ENCODE measurements around the gene FHOD1.
A peak's percentile ranks its signal among the peaks of the same experiment; 100 is the strongest.

Gene FHOD1

DNA sequence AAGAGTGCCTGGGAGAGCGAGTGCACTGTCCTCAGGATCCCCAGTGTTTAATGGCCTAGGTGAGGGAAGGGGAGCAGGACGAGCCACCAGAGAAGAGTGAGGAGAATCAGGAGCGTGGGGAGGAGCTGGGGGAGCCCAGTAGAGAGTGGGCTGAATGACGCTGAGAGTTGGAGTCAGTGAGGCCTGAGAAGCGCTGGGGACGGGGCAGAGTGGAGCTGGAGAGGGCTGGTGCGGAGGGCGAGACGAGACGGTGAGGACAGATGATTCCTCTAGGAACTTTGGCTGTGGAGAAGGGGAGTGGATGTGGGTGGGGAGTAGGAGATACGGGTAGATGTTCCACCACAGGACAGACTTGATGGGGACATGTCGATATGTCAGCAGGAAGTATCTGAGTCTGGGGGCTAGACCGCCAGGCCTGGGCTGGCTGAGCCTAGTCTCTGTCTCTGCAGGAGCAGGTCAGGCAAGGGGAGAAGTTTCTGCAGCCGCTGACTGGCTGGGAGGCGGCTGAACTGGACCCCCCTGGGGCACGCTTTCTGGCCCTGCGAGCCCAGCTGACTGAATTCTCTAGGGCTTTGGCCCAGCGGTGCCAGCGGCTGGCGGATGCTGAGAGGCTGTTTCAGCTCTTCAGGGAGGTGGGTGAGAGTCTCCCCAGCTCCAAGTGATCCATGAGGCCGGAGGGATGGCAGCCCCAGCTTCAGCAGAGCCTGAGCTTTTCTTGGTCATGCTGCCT lies 36.7 kb upstream of the FHOD1 start:
- WGBS, 2 donors (ENCODE audit: extremely low coverage in 2 of 2, insufficient read length in 2 of 2, insufficient replicate concordance in 1 of 2) = no CpG with 5 or more reads among the region's 21 CpGs
- H3K4me3 ChIP-seq (ENCODE audit: low read length in 2 of 2) = no peak overlapping the region
- peak overlapping the region; percentile 49 for H2AK5ac ChIP-seq (ENCODE audit: low read depth, low read length)
- H4K91ac ChIP-seq (ENCODE audit: low read depth, low read length, poor library complexity) = no peak overlapping the region
- no peak overlapping the region for H2BK5ac ChIP-seq (ENCODE audit: low read length)
- H2BK120ac ChIP-seq (ENCODE audit: low read depth, low read length) = no peak overlapping the region
- no peak overlapping the region for H3K9ac ChIP-seq (ENCODE audit: low read depth, low read length, poor library complexity)
- H3K9me3 ChIP-seq (replicated peaks in 1 of 2; ENCODE audit: control insufficient read depth in 2 of 2, insufficient read depth in 1 of 2, low read depth in 1 of 2, low read length in 2 of 2) = no peaks in the 10 kb centered on the region
- peak overlapping the region; percentile 27 for H2BK15ac ChIP-seq (ENCODE audit: low read length)
- H3K4me1 ChIP-seq (ENCODE audit: control insufficient read depth in 2 of 2, insufficient read depth in 1 of 2, low read depth in 1 of 2, low read length in 2 of 2) = no peaks in the 10 kb centered on the region
- H3K14ac ChIP-seq (ENCODE audit: low read length) = no peak overlapping the region
- peaks cover 0 to 57% (median 7%) of the 10 kb centered on the region in 3 experiments for H3K27me3 ChIP-seq (ENCODE audit: control insufficient read depth in 3 of 3, insufficient read depth in 3 of 3, low read depth in 1 of 3, low read length in 3 of 3)
- no peak overlapping the region for H2AFZ ChIP-seq (ENCODE audit: low read length)
- H3K27ac ChIP-seq (replicated peaks; ENCODE audit: low read length) = no peak overlapping the region
- H3K4me2 ChIP-seq (ENCODE audit: insufficient read depth, low read length, poor library complexity, severe bottlenecking) = no peak overlapping the region
- H3K4ac ChIP-seq (ENCODE audit: low read length) = no peak overlapping the region
- no peaks in the 10 kb centered on the region for H3K36me3 ChIP-seq (replicated peaks in 1 of 2; ENCODE audit: control insufficient read depth in 2 of 2, insufficient read depth in 2 of 2, low read length in 2 of 2)
- H3K79me1 ChIP-seq (ENCODE audit: low read depth, low read length) = no peaks in the 10 kb centered on the region
- no peak overlapping the region for H4K8ac ChIP-seq (ENCODE audit: low read depth, low read length)
- no peak overlapping the region for H2BK12ac ChIP-seq (ENCODE audit: low read length)
- DNase-seq (ENCODE audit: low spot score) = no peak
- H3K18ac ChIP-seq (ENCODE audit: low read length) = peak overlapping the region; percentile 9
- peak overlapping the region; percentile 5 for H3K23ac ChIP-seq (ENCODE audit: low read depth, low read length, poor library complexity)

DNA sequence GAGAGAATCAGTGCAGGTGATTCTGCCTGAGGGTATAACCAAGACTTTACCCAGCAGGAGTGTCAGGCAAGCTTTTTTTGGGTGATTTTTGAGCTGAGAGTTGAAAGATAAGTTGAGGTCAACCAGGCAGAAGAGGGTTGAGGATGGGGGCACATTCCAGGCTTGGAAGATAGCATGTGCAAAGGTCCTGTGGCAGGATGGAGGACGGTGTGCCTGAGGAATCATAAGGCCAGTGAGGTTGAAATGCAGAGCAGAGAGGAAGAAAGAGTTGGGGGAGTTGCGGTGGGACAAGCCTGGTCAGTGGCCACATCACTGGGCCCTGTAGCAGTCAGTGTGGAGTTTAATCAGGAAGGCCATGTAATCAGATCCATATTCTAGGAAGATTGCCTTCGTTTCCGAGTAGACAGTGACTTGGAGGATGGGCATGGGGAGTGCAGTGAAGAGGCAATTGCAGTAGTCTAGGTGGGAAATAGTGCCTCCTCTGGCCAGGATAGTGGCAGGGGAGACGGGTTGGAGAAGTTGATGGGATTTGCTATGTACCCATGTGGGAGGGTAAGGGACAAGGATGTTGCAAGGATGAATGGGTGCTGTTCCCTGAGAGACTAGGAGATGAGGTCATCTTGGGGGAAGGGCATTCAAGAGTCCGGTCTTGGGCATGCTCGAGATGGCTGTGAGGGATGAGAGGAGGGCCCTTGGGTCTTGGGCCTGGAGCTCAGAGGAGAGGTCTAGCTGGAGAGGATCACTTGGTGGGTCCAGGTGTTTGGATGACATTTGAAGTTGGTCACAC lies 36.0 kb upstream of the FHOD1 start:
- H2BK12ac ChIP-seq (ENCODE audit: low read length) = no peak overlapping the region
- H2BK120ac ChIP-seq (ENCODE audit: low read depth, low read length) = no peak overlapping the region
- H3K14ac ChIP-seq (ENCODE audit: low read length) = no peak overlapping the region
- WGBS, 2 donors (ENCODE audit: extremely low coverage in 2 of 2, insufficient read length in 2 of 2, insufficient replicate concordance in 1 of 2) = no CpG with 5 or more reads among the region's 7 CpGs
- no peak for DNase-seq (ENCODE audit: low spot score)
- H3K9ac ChIP-seq (ENCODE audit: low read depth, low read length, poor library complexity) = no peak overlapping the region
- no peak overlapping the region for H3K23ac ChIP-seq (ENCODE audit: low read depth, low read length, poor library complexity)
- no peaks in the 10 kb centered on the region for H3K9me3 ChIP-seq (replicated peaks in 1 of 2; ENCODE audit: control insufficient read depth in 2 of 2, insufficient read depth in 1 of 2, low read depth in 1 of 2, low read length in 2 of 2)
- H3K4me2 ChIP-seq (ENCODE audit: insufficient read depth, low read length, poor library complexity, severe bottlenecking) = no peak overlapping the region
- no peak overlapping the region for H3K18ac ChIP-seq (ENCODE audit: low read length)
- H3K79me1 ChIP-seq (ENCODE audit: low read depth, low read length) = no peaks in the 10 kb centered on the region
- no peak overlapping the region for H3K27ac ChIP-seq (replicated peaks; ENCODE audit: low read length)
- no peak overlapping the region for H3K4ac ChIP-seq (ENCODE audit: low read length)
- no peak overlapping the region for H2AFZ ChIP-seq (ENCODE audit: low read length)
- H3K36me3 ChIP-seq (replicated peaks in 1 of 2; ENCODE audit: control insufficient read depth in 2 of 2, insufficient read depth in 2 of 2, low read length in 2 of 2) = no peaks in the 10 kb centered on the region
- H2AK5ac ChIP-seq (ENCODE audit: low read depth, low read length) = no peak overlapping the region
- no peak overlapping the region for H2BK15ac ChIP-seq (ENCODE audit: low read length)
- peaks cover 0 to 64% (median 11%) of the 10 kb centered on the region in 3 experiments for H3K27me3 ChIP-seq (ENCODE audit: control insufficient read depth in 3 of 3, insufficient read depth in 3 of 3, low read depth in 1 of 3, low read length in 3 of 3)
- no peak overlapping the region for H4K91ac ChIP-seq (ENCODE audit: low read depth, low read length, poor library complexity)
- H2BK5ac ChIP-seq (ENCODE audit: low read length) = no peak overlapping the region
- no peak overlapping the region for H3K4me3 ChIP-seq (ENCODE audit: low read length in 2 of 2)
- H4K8ac ChIP-seq (ENCODE audit: low read depth, low read length) = no peak overlapping the region
- no peaks in the 10 kb centered on the region for H3K4me1 ChIP-seq (ENCODE audit: control insufficient read depth in 2 of 2, insufficient read depth in 1 of 2, low read depth in 1 of 2, low read length in 2 of 2)

DNA sequence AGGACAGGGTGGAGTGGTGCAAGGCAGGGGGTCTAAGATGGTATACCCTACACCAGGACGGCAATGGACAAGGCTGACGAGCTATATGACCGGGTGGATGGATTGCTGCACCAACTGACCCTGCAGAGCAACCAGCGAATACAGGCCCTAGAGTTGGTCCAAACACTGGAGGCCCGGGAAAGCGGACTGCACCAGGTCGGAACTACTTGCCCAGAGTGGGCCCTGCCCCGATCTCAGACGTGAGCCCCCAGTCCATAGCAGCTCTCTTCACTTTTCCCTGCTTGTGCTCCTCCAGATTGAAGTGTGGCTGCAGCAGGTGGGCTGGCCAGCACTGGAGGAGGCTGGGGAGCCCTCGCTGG lies 35.1 kb upstream of the FHOD1 start:
- Histone ChIP-seq H2BK120ac (ENCODE audit: low read depth, low read length) (no peak overlapping the region), H2BK5ac (ENCODE audit: low read length) (no peak overlapping the region), H3K9me3 (replicated peaks in 1 of 2; ENCODE audit: control insufficient read depth in 2 of 2, insufficient read depth in 1 of 2, low read depth in 1 of 2, low read length in 2 of 2) (no peaks in the 10 kb centered on the region), H3K79me1 (ENCODE audit: low read depth, low read length) (no peaks in the 10 kb centered on the region), H3K4me3 (ENCODE audit: low read length in 2 of 2) (no peak overlapping the region), H4K8ac (ENCODE audit: low read depth, low read length) (no peak overlapping the region), H3K9ac (ENCODE audit: low read depth, low read length, poor library complexity) (no peak overlapping the region), H3K4me1 (ENCODE audit: control insufficient read depth in 2 of 2, insufficient read depth in 1 of 2, low read depth in 1 of 2, low read length in 2 of 2) (no peaks in the 10 kb centered on the region), H3K14ac (ENCODE audit: low read length) (no peak overlapping the region), H3K18ac (ENCODE audit: low read length) (no peak overlapping the region), H2AFZ (ENCODE audit: low read length) (no peak overlapping the region), H2AK5ac (ENCODE audit: low read depth, low read length) (peak overlapping the region; percentile 43), H3K27me3 (ENCODE audit: control insufficient read depth in 3 of 3, insufficient read depth in 3 of 3, low read depth in 1 of 3, low read length in 3 of 3) (peaks cover 0 to 69% (median 11%) of the 10 kb centered on the region in 3 experiments), H2BK15ac (ENCODE audit: low read length) (no peak overlapping the region), H3K4ac (ENCODE audit: low read length) (no peak overlapping the region), H3K36me3 (replicated peaks in 1 of 2; ENCODE audit: control insufficient read depth in 2 of 2, insufficient read depth in 2 of 2, low read length in 2 of 2) (no peaks in the 10 kb centered on the region), H2BK12ac (ENCODE audit: low read length) (no peak overlapping the region), H3K23ac (ENCODE audit: low read depth, low read length, poor library complexity) (peak overlapping the region; percentile 25), H3K4me2 (ENCODE audit: insufficient read depth, low read length, poor library complexity, severe bottlenecking) (no peak overlapping the region), H3K27ac (replicated peaks; ENCODE audit: low read length) (no peak overlapping the region), H4K91ac (ENCODE audit: low read depth, low read length, poor library complexity) (no peak overlapping the region)
- DNase-seq (ENCODE audit: low spot score) = no peak
- no CpG with 5 or more reads among the region's 10 CpGs for WGBS, 2 donors (ENCODE audit: extremely low coverage in 2 of 2, insufficient read length in 2 of 2, insufficient replicate concordance in 1 of 2)

All from neuronal stem cell (in vitro differentiated cells).